IPS-20b (cell line): Measurements from ENCODE around the gene GPR84.

Experiments used
- H3K27ac ChIP-seq: one replicate; pipeline ENCODE4 v1.5.1; 2013; ENCODE audit warnings: low read length
- H3K27me3 ChIP-seq: 2 replicates; pipeline ENCODE4 v1.6.1; 2013; ENCODE audit warnings: mild to moderate bottlenecking, low read length, inconsistent platforms; ENCODE audit not compliant: insufficient read depth
- H3K36me3 ChIP-seq: 2 replicates; pipeline ENCODE4 v1.6.1; 2013; ENCODE audit warnings: low read depth, mild to moderate bottlenecking, inconsistent platforms, low read length, moderate library complexity; ENCODE audit not compliant: insufficient read depth
- H3K4me1 ChIP-seq: 2 replicates; pipeline ENCODE4 v1.6.1; 2013; ENCODE audit warnings: mild to moderate bottlenecking, control low read depth, inconsistent platforms, low read length, moderate library complexity; ENCODE audit not compliant: insufficient read depth
- H3K4me3 ChIP-seq: 2 replicates; pipeline ENCODE4 v1.5.1; 2013; ENCODE audit warnings: mild to moderate bottlenecking, low read length, inconsistent platforms
- H3K9ac ChIP-seq: 2 replicates; pipeline ENCODE4 v1.6.1; 2013; ENCODE audit warnings: low read depth, mild to moderate bottlenecking, inconsistent platforms, low read length, moderate library complexity
- H3K9me3 ChIP-seq: 2 replicates; pipeline ENCODE4 v1.6.1; 2013; ENCODE audit warnings: mild to moderate bottlenecking, low read depth, low read length, inconsistent platforms; ENCODE audit not compliant: insufficient read depth

Gene GPR84

DNA sequence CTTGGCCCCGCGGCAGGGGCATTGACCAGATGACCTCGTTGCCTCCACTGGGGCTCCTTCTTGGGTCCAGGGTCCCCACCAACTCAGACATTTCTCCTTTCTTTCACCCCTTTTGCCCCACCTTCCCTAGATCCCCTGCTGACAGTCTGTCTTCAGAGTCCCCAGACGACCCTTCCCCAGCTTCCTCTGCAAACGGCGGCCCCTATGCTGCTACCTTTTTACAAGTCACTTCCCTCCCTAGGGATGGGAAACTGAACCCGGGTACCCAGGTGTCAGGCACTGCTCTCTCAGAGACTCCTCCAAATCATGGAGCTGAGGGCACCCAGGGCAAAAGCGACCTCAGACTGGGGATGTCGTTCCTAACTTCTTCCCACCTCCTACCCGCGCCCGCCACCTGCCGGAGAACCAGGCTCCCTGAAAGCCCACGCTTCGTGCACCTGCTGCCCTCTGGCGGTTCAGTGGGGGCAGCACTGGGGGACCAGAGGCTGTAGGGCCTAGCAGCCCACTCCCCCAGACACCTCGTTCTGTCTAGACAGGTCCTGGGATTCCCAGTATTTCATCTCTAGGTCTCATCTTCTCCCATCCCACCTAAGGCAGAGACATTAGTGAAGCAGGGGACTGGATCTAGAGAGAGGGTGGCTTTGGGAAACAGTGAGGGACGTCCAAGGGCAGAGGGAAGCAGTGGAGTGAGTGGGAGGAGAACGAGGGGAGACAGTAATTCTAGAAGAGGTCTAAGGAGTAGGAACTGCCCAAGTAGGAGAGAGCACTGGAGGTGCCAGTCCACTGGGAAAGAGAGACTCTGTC, 15.3 kb upstream of the GPR84 start:
- Histone ChIP-seq H3K27me3 (peaks cover 9% of the 10 kb centered on the region), H3K9me3 (no peaks in the 10 kb centered on the region), H3K9ac (peak overlapping the region; percentile 45; the same call in 1 of the 2 replicates), H3K27ac (no peak overlapping the region), H3K4me1 (peaks cover 12% of the 10 kb centered on the region), H3K4me3 (peak overlapping the region; percentile 76), H3K36me3 (peaks cover 30% of the 10 kb centered on the region)

DNA sequence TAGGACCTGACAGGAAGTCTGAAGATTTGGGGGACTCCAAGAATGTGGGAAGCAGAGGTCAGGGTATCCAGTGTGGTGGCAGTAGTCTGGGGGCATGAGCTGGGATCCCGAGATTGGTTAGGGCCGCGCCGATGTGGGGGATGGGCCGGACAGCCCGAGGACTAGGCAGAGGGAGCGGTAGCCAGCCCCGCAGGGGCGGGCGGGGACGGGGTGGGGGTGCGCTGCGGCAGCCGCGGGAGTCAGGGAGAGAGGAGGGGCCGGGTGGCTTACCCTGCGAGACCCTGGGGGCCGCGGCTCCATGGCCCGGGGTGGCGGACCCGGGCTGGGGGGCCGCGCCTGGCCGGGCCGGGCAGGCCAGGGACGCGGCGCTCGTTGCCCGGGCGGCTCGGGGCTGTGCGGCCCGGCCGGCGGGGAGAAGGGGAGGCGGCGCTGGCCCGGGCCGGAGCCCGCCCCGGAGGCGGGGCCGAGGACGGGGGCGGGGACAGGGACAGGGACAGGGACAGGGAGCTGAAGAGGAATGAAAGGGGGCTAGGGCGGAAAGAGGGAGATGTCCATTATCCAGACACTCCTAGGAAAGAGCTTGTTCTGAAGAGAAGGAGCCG, 14.6 kb upstream of the GPR84 start:
- Histone ChIP-seq H3K27ac (no peak overlapping the region), H3K36me3 (peaks cover 33% of the 10 kb centered on the region), H3K9ac (peak overlapping the region; percentile 45; the same call in 1 of the 2 replicates), H3K9me3 (no peaks in the 10 kb centered on the region), H3K27me3 (peaks cover 9% of the 10 kb centered on the region), H3K4me1 (peaks cover 7% of the 10 kb centered on the region), H3K4me3 (peak overlapping the region; percentile 76)

- peak overlapping the region; percentile 67; the same call in 1 of the 2 replicates for H3K4me3 ChIP-seq
Observed at GRCh38 chr12:54377797-54378515, 13.7 kb upstream of the GPR84 start.

GRCh38 chr12:54377007-54377406, 12.7 kb upstream of the GPR84 start:
- Histone ChIP-seq H3K36me3 (peaks cover 37% of the 10 kb centered on the region), H3K27me3 (peaks cover 9% of the 10 kb centered on the region), H3K4me1 (peaks cover 7% of the 10 kb centered on the region), H3K4me3 (no peak overlapping the region), H3K9me3 (no peaks in the 10 kb centered on the region), H3K9ac (no peak overlapping the region), H3K27ac (no peak overlapping the region)

More at GRCh38 chr12:54377797-54378515, 13.7 kb upstream of the GPR84 start:
- peaks cover 36% of the 10 kb centered on the region for H3K36me3 ChIP-seq
- H3K9me3 ChIP-seq: no peaks in the 10 kb centered on the region
- no peak overlapping the region for H3K9ac ChIP-seq
- H3K27ac ChIP-seq: no peak overlapping the region
- H3K27me3 ChIP-seq: peaks cover 9% of the 10 kb centered on the region
- H3K4me1 ChIP-seq: peaks cover 7% of the 10 kb centered on the region

DNA sequence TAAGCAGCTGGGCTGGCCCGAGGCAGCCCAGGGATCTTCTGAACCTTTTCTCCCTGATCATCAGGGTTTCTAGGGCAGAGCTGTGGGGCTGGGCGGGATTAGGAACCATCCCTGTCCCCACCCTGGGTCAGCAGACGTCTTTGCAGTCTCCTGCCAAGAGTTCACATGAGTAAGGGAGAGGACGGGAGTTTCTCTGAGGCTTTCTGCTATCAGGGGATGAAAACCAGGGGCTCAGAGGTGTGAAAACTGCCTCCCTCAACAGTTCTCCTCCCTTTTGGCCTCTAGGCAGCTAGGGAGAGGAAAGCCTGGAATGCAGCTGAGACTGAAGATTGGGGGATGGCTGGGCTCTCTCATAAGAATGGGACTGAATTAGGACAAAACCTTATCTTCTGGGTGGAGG, 12.3 kb upstream of the GPR84 start:
- Histone ChIP-seq H3K4me1 (peaks cover 7% of the 10 kb centered on the region), H3K9me3 (no peaks in the 10 kb centered on the region), H3K4me3 (no peak overlapping the region), H3K9ac (no peak overlapping the region), H3K27ac (no peak overlapping the region), H3K27me3 (peaks cover 9% of the 10 kb centered on the region), H3K36me3 (peaks cover 39% of the 10 kb centered on the region)

DNA sequence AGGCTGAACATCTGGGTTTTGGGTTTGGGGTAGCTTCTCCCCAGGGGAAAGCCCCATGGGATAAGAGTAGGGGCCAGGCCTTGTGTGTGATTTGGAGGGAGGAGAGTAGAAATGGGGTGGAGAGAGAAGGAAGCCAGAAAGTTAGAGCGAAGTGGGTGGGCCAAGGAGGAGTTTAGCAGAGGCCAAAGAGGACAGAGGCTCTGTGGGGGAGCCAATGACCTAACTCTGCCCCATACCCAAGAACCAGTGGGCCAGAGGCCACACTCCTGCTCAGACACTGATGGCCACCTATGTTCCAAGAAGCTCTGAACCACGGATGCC, 10.9 kb upstream of the GPR84 start:
- Histone ChIP-seq H3K9me3 (no peaks in the 10 kb centered on the region), H3K9ac (no peak overlapping the region), H3K36me3 (peaks cover 39% of the 10 kb centered on the region), H3K27me3 (peaks cover 12% of the 10 kb centered on the region), H3K4me3 (no peak overlapping the region), H3K27ac (no peak overlapping the region), H3K4me1 (peaks cover 7% of the 10 kb centered on the region)

DNA sequence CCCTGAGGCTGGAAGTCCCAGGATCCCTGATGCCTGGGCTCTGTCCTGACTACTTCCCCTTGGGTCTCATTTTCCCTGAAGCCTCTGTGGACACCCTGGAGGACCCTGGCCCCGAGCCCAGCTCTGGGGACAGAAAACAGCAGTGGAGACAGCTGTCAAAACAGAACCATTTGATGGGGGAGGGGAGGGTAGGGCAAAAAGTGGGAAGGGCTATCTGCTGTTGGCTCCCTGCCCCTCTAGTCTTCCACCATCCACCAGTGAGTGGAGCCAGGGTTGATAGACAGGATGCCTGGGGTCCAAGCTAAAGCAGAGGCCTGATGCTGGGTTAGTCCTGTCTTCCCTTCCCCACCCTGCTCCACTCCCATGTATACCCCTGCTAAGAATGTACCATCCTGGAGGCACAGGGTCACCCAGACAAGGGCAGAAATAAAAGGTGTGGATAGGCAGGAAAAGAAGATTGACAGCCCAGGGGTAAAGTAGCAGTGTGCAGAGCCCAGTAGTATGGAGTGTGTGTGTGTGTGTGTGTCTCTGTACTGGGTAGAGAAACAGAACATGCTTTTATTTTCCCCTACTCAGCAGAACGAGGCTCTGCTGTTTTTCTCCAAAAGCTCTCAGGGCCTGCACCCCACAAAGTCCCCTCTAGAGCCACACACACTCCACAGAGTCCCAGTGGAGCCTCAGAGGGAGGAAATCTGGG, 10.4 kb upstream of the GPR84 start:
- peaks cover 17% of the 10 kb centered on the region for H3K27me3 ChIP-seq
- H3K9ac ChIP-seq: no peak overlapping the region
- H3K36me3 ChIP-seq: peaks cover 39% of the 10 kb centered on the region
- no peak overlapping the region for H3K27ac ChIP-seq
- H3K9me3 ChIP-seq: no peaks in the 10 kb centered on the region
- no peak overlapping the region for H3K4me3 ChIP-seq
- peaks cover 7% of the 10 kb centered on the region for H3K4me1 ChIP-seq

GRCh38 chr12:54373649-54374561, 9.6 kb upstream of the GPR84 start:
- no peak overlapping the region for H3K9ac ChIP-seq
- H3K36me3 ChIP-seq: peaks cover 39% of the 10 kb centered on the region
- H3K9me3 ChIP-seq: no peaks in the 10 kb centered on the region
- H3K4me3 ChIP-seq: no peak overlapping the region
- peaks cover 25% of the 10 kb centered on the region for H3K27me3 ChIP-seq
- H3K4me1 ChIP-seq: peaks cover 3% of the 10 kb centered on the region; the same call in 1 of the 2 replicates
- no peak overlapping the region for H3K27ac ChIP-seq

GRCh38 chr12:54372113-54372806, 8.0 kb upstream of the GPR84 start:
- Histone ChIP-seq H3K9me3 (no peaks in the 10 kb centered on the region), H3K27ac (no peak overlapping the region), H3K4me3 (no peak overlapping the region), H3K27me3 (peaks cover 32% of the 10 kb centered on the region), H3K9ac (no peak overlapping the region), H3K4me1 (peaks cover 2% of the 10 kb centered on the region; the same call in 1 of the 2 replicates), H3K36me3 (peaks cover 31% of the 10 kb centered on the region)

GRCh38 chr12:54371328-54372112, 7.2 kb upstream of the GPR84 start:
- H3K4me1 ChIP-seq: peaks cover 2% of the 10 kb centered on the region; the same call in 1 of the 2 replicates
- H3K9ac ChIP-seq: no peak overlapping the region
- peaks cover 29% of the 10 kb centered on the region for H3K36me3 ChIP-seq
- no peaks in the 10 kb centered on the region for H3K9me3 ChIP-seq
- peaks cover 35% of the 10 kb centered on the region for H3K27me3 ChIP-seq
- no peak overlapping the region for H3K27ac ChIP-seq
- H3K4me3 ChIP-seq: no peak overlapping the region
